Activated naive CD4-positive, alpha-beta T cell treated with anti-CD3 and anti-CD28 coated beads, Interleukin-2, amount 10 ng/mL, durations not matched to agents 7 days and 5 days (primary cell): ENCODE measurements around the gene UGT1A3.
"Not testable (repeated sequence)": the region's sequence is repeated elsewhere in the genome, so short reads cannot be mapped to it uniquely, and the experiment has no call there.

Experiments used
- CTCF ChIA-PET: fragments of 350-600 bp; sonication (Branson Sonifier 250); formaldehyde crosslinking; loops from one replicate; lab custom pipeline; 2021; ENCODE audit warnings: antibody characterized with exemption; lab: Charles Lee
- DNase-seq: peaks from one replicate; pipeline ENCODE4 v3.0.0-alpha.2; 2020
- H3K27ac Mint-ChIP-seq: one replicate; pipeline ENCODE4 v1.8.0; 2021; ENCODE audit warnings: mild to moderate bottlenecking, moderate library complexity, mixed read lengths
- H3K27me3 Mint-ChIP-seq: one replicate; pipeline ENCODE4 v1.8.0; 2021; ENCODE audit warnings: mild to moderate bottlenecking, mixed read lengths
- H3K36me3 Mint-ChIP-seq: one replicate; pipeline ENCODE4 v1.8.0; 2021; ENCODE audit warnings: mixed read lengths
- H3K4me1 Mint-ChIP-seq: one replicate; pipeline ENCODE4 v1.8.0; 2021; ENCODE audit warnings: mixed read lengths
- H3K4me3 Mint-ChIP-seq: one replicate; pipeline ENCODE4 v1.8.0; 2021; ENCODE audit warnings: mild to moderate bottlenecking, moderate library complexity, mixed read lengths
- H3K9me3 Mint-ChIP-seq: one replicate; pipeline ENCODE4 v1.8.0; 2021; ENCODE audit warnings: mixed read lengths

Gene UGT1A3

GRCh38 chr2:233736868-233737653 is 8.2 kb downstream of the UGT1A3 start:
- H3K27ac Mint-ChIP-seq, H3K27me3 Mint-ChIP-seq, H3K36me3 Mint-ChIP-seq, H3K4me1 Mint-ChIP-seq, H3K4me3 Mint-ChIP-seq, CTCF ChIA-PET, H3K9me3 Mint-ChIP-seq, DNase-seq: not testable (repeated sequence)

GRCh38 chr2:233740870-233741269 is 12.0 kb downstream of the UGT1A3 start:
- Mint-ChIP-seq H3K27me3 (peaks cover 12% of the 10 kb centered on the region), H3K36me3 (no peaks in the 10 kb centered on the region), H3K4me3 (no peak overlapping the region), H3K4me1 (no peaks in the 10 kb centered on the region), H3K27ac (no peak overlapping the region), H3K9me3 (no peaks in the 10 kb centered on the region)
- CTCF ChIA-PET = no interaction called here
- no peak for DNase-seq

- no peak overlapping the region for H3K27ac Mint-ChIP-seq
- H3K27me3 Mint-ChIP-seq = peaks cover 5% of the 10 kb centered on the region
- CTCF ChIA-PET = no interaction called here
- H3K4me3 Mint-ChIP-seq = no peak overlapping the region
- no peaks in the 10 kb centered on the region for H3K36me3 Mint-ChIP-seq
- DNase-seq = no peak
- no peaks in the 10 kb centered on the region for H3K9me3 Mint-ChIP-seq
- H3K4me1 Mint-ChIP-seq = no peaks in the 10 kb centered on the region
Observed at GRCh38 chr2:233743464-233744259, 14.8 kb downstream of the UGT1A3 start.

GRCh38 chr2:233745073-233745755 is 16.4 kb downstream of the UGT1A3 start:
- H3K4me3 Mint-ChIP-seq = no peak overlapping the region
- no peaks in the 10 kb centered on the region for H3K36me3 Mint-ChIP-seq
- H3K27me3 Mint-ChIP-seq = peaks cover 10% of the 10 kb centered on the region
- CTCF ChIA-PET = no interaction called here
- H3K27ac Mint-ChIP-seq = no peak overlapping the region
- H3K4me1 Mint-ChIP-seq = no peaks in the 10 kb centered on the region
- H3K9me3 Mint-ChIP-seq = peaks cover 7% of the 10 kb centered on the region
- DNase-seq = no peak

- not testable (repeated sequence) for H3K27me3 Mint-ChIP-seq, H3K4me3 Mint-ChIP-seq
Observed at GRCh38 chr2:233745838-233746237, 17.0 kb downstream of the UGT1A3 start.

GRCh38 chr2:233746475-233747282 is 17.8 kb downstream of the UGT1A3 start:
- CTCF ChIA-PET = no interaction called here
- no peak for DNase-seq
- H3K4me1 Mint-ChIP-seq = no peaks in the 10 kb centered on the region
- peaks cover 10% of the 10 kb centered on the region for H3K27me3 Mint-ChIP-seq
- no peaks in the 10 kb centered on the region for H3K36me3 Mint-ChIP-seq
- no peak overlapping the region for H3K27ac Mint-ChIP-seq
- H3K9me3 Mint-ChIP-seq = peaks cover 15% of the 10 kb centered on the region
- no peak overlapping the region for H3K4me3 Mint-ChIP-seq

More at GRCh38 chr2:233745838-233746237, 17.0 kb downstream of the UGT1A3 start:
- H3K9me3 Mint-ChIP-seq, DNase-seq, H3K36me3 Mint-ChIP-seq, H3K4me1 Mint-ChIP-seq, CTCF ChIA-PET, H3K27ac Mint-ChIP-seq: not testable (repeated sequence)

- Mint-ChIP-seq H3K27ac (no peak overlapping the region), H3K4me1 (no peaks in the 10 kb centered on the region), H3K27me3 (peaks cover 13% of the 10 kb centered on the region)
Observed at GRCh38 chr2:233747283-233747544, 18.4 kb downstream of the UGT1A3 start.

GRCh38 chr2:233750689-233751088 is 21.8 kb downstream of the UGT1A3 start:
- H3K27ac Mint-ChIP-seq, CTCF ChIA-PET, DNase-seq, H3K4me3 Mint-ChIP-seq, H3K36me3 Mint-ChIP-seq, H3K4me1 Mint-ChIP-seq: not testable (repeated sequence)
- Mint-ChIP-seq H3K9me3 (peaks cover 15% of the 10 kb centered on the region), H3K27me3 (peaks cover 10% of the 10 kb centered on the region)

More at GRCh38 chr2:233747283-233747544, 18.4 kb downstream of the UGT1A3 start:
- CTCF ChIA-PET = no interaction called here
- Mint-ChIP-seq H3K4me3 (no peak overlapping the region), H3K9me3 (peaks cover 15% of the 10 kb centered on the region), H3K36me3 (no peaks in the 10 kb centered on the region)
- no peak for DNase-seq

GRCh38 chr2:233751212-233752009 is 22.6 kb downstream of the UGT1A3 start:
- H3K27me3 Mint-ChIP-seq, H3K27ac Mint-ChIP-seq, H3K36me3 Mint-ChIP-seq, H3K4me1 Mint-ChIP-seq, H3K4me3 Mint-ChIP-seq, CTCF ChIA-PET, DNase-seq: not testable (repeated sequence)
- peaks cover 15% of the 10 kb centered on the region for H3K9me3 Mint-ChIP-seq

GRCh38 chr2:233754872-233755611 is 26.2 kb downstream of the UGT1A3 start:
- Mint-ChIP-seq H3K4me3 (no peak overlapping the region), H3K36me3 (no peaks in the 10 kb centered on the region), H3K9me3 (peaks cover 9% of the 10 kb centered on the region), H3K27ac (no peak overlapping the region), H3K4me1 (no peaks in the 10 kb centered on the region), H3K27me3 (peaks cover 5% of the 10 kb centered on the region)
- DNase-seq = no peak
- CTCF ChIA-PET = no interaction called here

- no peaks in the 10 kb centered on the region for H3K4me1 Mint-ChIP-seq
- CTCF ChIA-PET = no interaction called here
- no peak overlapping the region for H3K4me3 Mint-ChIP-seq
- H3K36me3 Mint-ChIP-seq = no peaks in the 10 kb centered on the region
- H3K27ac Mint-ChIP-seq = no peak overlapping the region
- DNase-seq = no peak
- H3K9me3 Mint-ChIP-seq = peaks cover 1% of the 10 kb centered on the region
- peaks cover 3% of the 10 kb centered on the region for H3K27me3 Mint-ChIP-seq
Observed at GRCh38 chr2:233756429-233757081, 27.7 kb downstream of the UGT1A3 start.

GRCh38 chr2:233758141-233758540 is 29.3 kb downstream of the UGT1A3 start:
- Mint-ChIP-seq H3K4me3 (no peak overlapping the region), H3K27ac (no peak overlapping the region), H3K27me3 (no peaks in the 10 kb centered on the region), H3K4me1 (no peaks in the 10 kb centered on the region), H3K36me3 (no peaks in the 10 kb centered on the region), H3K9me3 (no peaks in the 10 kb centered on the region)
- no peak for DNase-seq
- CTCF ChIA-PET = no interaction called here
